GM13976 (cell line): ENCODE data around the gene SP8.

Experiments used
- DNase-seq: peaks from one replicate; pipeline ENCODE4 v3.0.0; 2012; ENCODE audit warnings: low spot score
- CTCF ChIP-seq: IDR thresholded peaks from 2 replicates; pipeline ENCODE4 v1.5.1; 2012; ENCODE audit warnings: borderline replicate concordance, mild to moderate bottlenecking; ENCODE audit not compliant: insufficient read depth; ENCODE audit errors: extremely low read depth, missing control alignments, control extremely low read depth
- in situ Hi-C: fragments of 300-500 bp; cut with MboI; formaldehyde crosslinking; loops from one replicate; pipeline ENCODE4 v1.12.0; 2022; ENCODE audit warnings: low sequenced_read_pairs, mixed read lengths, inconsistent platforms; ENCODE audit not compliant: unreplicated experiment

Gene SP8

GRCh38 chr7:20799566-20800366, 13.1 kb upstream of the SP8 start:
- in situ Hi-C loops = loop anchor here (25.0 kb wide), 1 partner anchor 1687 kb away; the partner anchor contains the start of gene TWIST1
- TF ChIP-seq CTCF = no peak
- no peak for DNase-seq

DNA sequence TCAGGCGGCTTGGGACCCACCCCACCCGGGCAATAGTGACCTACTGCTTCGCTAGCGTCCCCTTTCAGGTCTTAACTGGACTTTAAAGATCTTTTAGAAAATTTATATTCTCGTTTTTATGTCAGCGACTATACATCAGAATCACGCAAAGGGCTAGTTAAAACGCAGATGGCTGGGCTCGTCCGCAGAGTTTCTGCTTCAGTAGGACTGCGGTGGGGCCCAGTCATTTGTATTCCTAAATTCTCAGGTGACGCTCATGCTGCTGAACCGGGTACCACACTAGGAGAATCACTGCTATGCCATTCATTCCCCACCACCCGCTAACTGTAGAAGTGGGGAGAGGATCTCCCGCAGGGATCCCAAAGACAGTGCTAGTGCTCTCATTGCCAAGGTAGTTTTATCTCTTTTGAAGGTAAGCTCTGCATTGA, 12.0 kb upstream of the SP8 start:
- DNase-seq = no peak
- in situ Hi-C loops = loop anchor here (25.0 kb wide), 1 partner anchor 1686 kb away; the partner anchor contains the start of gene TWIST1
- TF ChIP-seq CTCF = no peak

DNA sequence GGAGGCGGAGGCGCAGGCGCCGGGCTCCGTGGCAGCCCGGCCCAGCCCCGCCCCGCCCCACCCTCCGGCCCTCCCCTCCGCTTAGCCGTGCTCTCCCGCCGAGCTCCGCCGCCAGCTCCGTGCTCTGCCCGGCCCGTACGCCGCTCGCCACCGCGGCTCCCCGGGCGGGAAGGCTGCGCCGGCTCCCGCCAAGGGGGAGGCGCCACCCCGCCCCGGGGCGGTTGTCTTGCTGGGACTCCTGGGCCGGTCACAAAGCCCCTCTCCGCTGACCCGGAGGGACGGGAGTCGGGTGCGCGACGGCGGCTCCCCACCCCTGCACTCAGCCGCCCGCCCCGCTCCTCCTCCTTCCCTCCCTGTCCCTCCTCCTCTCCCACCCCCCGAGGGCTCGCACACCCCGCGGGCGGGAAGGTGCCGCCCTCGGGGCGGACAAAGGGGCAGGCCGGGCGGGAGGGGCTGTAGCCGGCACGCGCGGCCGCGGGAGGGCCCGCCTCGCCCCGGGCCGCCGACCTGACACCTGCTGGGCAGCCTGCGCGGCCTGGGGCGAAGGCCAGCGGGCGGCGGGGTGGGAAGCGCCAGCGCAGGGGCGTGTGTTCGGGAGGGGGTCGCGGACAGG, 11.5 kb upstream of the SP8 start:
- no peak for TF ChIP-seq CTCF
- DNase-seq = peak; percentile 89
- in situ Hi-C loops = loop anchor here (25.0 kb wide), 1 partner anchor 1686 kb away; the partner anchor contains the start of gene TWIST1

DNA sequence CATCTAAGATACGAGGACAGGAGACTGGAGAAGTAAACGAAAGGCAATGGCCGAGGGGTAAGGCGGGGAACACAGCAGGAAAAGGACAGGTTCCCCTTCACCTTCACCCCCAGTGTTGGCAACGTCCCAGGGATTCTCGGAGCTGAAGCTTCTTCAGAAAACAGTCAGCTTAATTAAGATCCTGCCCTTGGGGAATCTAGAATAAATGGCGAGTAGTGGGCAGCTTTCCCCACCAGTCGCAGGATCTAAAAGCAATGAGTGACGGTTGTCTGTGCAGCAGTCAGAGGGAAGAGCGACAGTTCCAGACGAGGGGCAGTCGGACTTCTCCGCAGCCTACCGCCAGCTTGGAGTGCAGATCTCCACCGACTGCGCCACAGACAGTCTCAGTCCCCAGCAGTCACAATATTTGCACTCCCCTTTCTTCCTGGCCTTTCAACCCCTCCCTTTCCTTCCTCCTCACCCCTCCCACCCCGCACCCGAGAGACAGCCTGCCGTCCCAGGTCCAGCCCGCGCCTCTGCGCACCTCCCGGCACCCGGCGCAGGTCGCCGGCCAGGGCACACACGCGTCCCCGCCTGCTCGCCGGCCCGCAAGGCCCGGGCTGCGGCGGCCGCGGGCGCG, 10.9 kb upstream of the SP8 start:
- DNase-seq = no peak
- no peak for TF ChIP-seq CTCF
- in situ Hi-C loops = loop anchor here (25.0 kb wide), 1 partner anchor 1685 kb away; the partner anchor contains the start of gene TWIST1

DNA sequence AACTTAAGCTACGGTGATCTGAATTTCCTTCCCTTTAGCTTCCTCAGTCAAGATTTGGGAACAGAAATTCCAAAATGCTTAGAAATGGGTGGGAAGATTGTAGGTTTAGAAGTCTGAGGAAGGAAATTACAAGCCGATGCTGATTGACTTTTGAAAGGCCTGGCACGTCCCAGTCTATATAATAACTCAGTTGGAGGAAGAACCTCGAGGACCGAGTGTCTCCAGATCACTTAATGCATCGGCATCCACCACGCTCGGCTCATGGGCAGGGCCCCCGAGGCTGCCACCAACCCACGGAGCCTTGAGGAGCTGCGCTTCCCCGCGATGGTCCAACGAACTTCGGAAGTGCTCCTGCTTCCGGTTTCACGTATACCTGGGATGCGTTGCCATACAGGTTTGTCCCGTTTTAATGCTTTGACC, 10.4 kb upstream of the SP8 start:
- DNase-seq = no peak
- no peak for TF ChIP-seq CTCF
- in situ Hi-C loops = loop anchor here (25.0 kb wide), 1 partner anchor 1685 kb away; the partner anchor contains the start of gene TWIST1

GRCh38 chr7:20796500-20796899, 9.8 kb upstream of the SP8 start:
- DNase-seq = no peak
- in situ Hi-C loops = loop anchor here (25.0 kb wide), 1 partner anchor 1684 kb away; the partner anchor contains the start of gene TWIST1
- TF ChIP-seq CTCF = no peak
